GM23338 (cell line): Measurements from ENCODE around the gene ANAPC5. TPM values are rescaled to one million over a fixed set of nuclear protein-coding genes. Genes with fewer than 3 reads are reported as not detected.

Source experiments
- ATAC-seq: fragments of 200-7000 bp; cut with Tn5 transposase; 3 replicates; pipeline ENCODE4 v1.9.1; 2020
- DNase-seq: peaks from one replicate; pipeline ENCODE4 v3.0.0-alpha.2; 2015; ENCODE audit warnings: low spot score
- H2AFZ ChIP-seq: fragments of 200-600 bp; sonication (generic); 2 replicates; pipeline ENCODE4 v1.8.0; 2016; ENCODE audit warnings: antibody characterized with exemption, mild to moderate bottlenecking, moderate library complexity
- H3F3A ChIP-seq: fragments of 200-600 bp; sonication (generic); replicated peaks from 2 replicates; pipeline ENCODE4 v1.8.0; 2017; ENCODE audit warnings: antibody characterized with exemption, mixed run types, low read depth
- H3K27ac ChIP-seq: fragments of 200-600 bp; sonication (generic); 2 replicates; pipeline ENCODE4 v1.6.1; 2016; ENCODE audit warnings: low read depth
- H3K27me3 ChIP-seq: fragments of 200-600 bp; sonication (generic); 2 replicates; pipeline ENCODE4 v1.8.0; 2016; ENCODE audit warnings: mild to moderate bottlenecking, mixed run types, moderate library complexity; ENCODE audit not compliant: insufficient read depth
- H3K36me3 ChIP-seq: fragments of 200-600 bp; sonication (generic); 2 replicates; pipeline ENCODE4 v1.8.0; 2016; ENCODE audit warnings: mild to moderate bottlenecking; ENCODE audit not compliant: insufficient read depth
- H3K4me1 ChIP-seq: fragments of 200-600 bp; sonication (generic); 2 replicates; pipeline ENCODE4 v1.8.0; 2016; ENCODE audit warnings: mild to moderate bottlenecking, moderate library complexity; ENCODE audit not compliant: insufficient read depth
- H3K4me2 ChIP-seq: fragments of 200-600 bp; sonication (generic); 2 replicates; pipeline ENCODE4 v1.7.1; 2017; ENCODE audit warnings: mixed run types
- H3K4me3 ChIP-seq: fragments of 200-600 bp; sonication (generic); 2 replicates; pipeline ENCODE4 v1.6.1; 2016; ENCODE audit warnings: mixed run types
- H3K79me2 ChIP-seq: fragments of 200-600 bp; sonication (generic); replicated peaks from 2 replicates; pipeline ENCODE4 v1.8.0; 2017; ENCODE audit warnings: mild to moderate bottlenecking; ENCODE audit not compliant: insufficient read depth
- H3K9me2 ChIP-seq: fragments of 200-600 bp; sonication (generic); 2 replicates; pipeline ENCODE4 v1.8.0; 2017; ENCODE audit not compliant: insufficient read depth
- H4K20me1 ChIP-seq: fragments of 200-600 bp; sonication (generic); replicated peaks from 2 replicates; pipeline ENCODE4 v1.8.0; 2017; ENCODE audit warnings: mild to moderate bottlenecking; ENCODE audit not compliant: insufficient read depth
- H3K27ac Mint-ChIP-seq: 2 replicates; pipeline ENCODE4 v1.8.0; 2020; ENCODE audit warnings: inconsistent platforms, mild to moderate bottlenecking, moderate library complexity, mixed read lengths
- H3K27me3 Mint-ChIP-seq: 3 replicates; pipeline ENCODE4 v1.8.0; 2022; ENCODE audit warnings: low read depth, mild to moderate bottlenecking, moderate library complexity, mixed read lengths, inconsistent platforms; ENCODE audit not compliant: insufficient read depth, poor library complexity
- H3K36me3 Mint-ChIP-seq: 3 replicates; pipeline ENCODE4 v1.8.0; 2021; ENCODE audit warnings: low read depth, mild to moderate bottlenecking, inconsistent platforms, moderate library complexity, mixed read lengths
- H3K4me1 Mint-ChIP-seq: 3 replicates; pipeline ENCODE4 v1.8.0; 2020; ENCODE audit warnings: mild to moderate bottlenecking, inconsistent platforms, mixed read lengths
- H3K4me3 Mint-ChIP-seq: 3 replicates; pipeline ENCODE4 v1.8.0; 2021; ENCODE audit warnings: moderate library complexity, mild to moderate bottlenecking, inconsistent platforms, mixed read lengths
- H3K9me3 Mint-ChIP-seq: 3 replicates; pipeline ENCODE4 v1.8.0; 2020; ENCODE audit warnings: moderate library complexity, mild to moderate bottlenecking, inconsistent platforms, mixed read lengths
- CREB1 ChIP-seq: fragments of 250-450 bp; sonication (Bioruptor Pico); IDR thresholded peaks from 2 replicates; pipeline ENCODE4 v1.5.0; 2020; ENCODE audit warnings: low read depth, mild to moderate bottlenecking, moderate library complexity
- ETS1 ChIP-seq: IDR thresholded peaks from 2 replicates; pipeline ENCODE4 v1.6.1; 2016; ENCODE audit warnings: antibody characterized with exemption
- EZH2phosphoT487 ChIP-seq: fragments of 200-600 bp; sonication (generic); IDR thresholded peaks from one replicate; pipeline ENCODE4 v1.8.1; 2018; ENCODE audit warnings: antibody characterized with exemption; ENCODE audit not compliant: unreplicated experiment
- NANOG ChIP-seq: IDR thresholded peaks from 2 replicates; pipeline ENCODE4 v1.6.1; 2016; ENCODE audit warnings: antibody characterized with exemption, borderline replicate concordance
- POLR2AphosphoS5 ChIP-seq: IDR thresholded peaks from 2 replicates; pipeline ENCODE4 v1.6.1; 2016; ENCODE audit warnings: antibody characterized with exemption, low read depth
- REST ChIP-seq: IDR thresholded peaks from one replicate; pipeline ENCODE4 v1.6.1; 2018; ENCODE audit warnings: antibody characterized with exemption; ENCODE audit not compliant: unreplicated experiment
- STAT1 ChIP-seq: IDR thresholded peaks from one replicate; pipeline ENCODE4 v1.6.1; 2016; ENCODE audit warnings: antibody characterized with exemption; ENCODE audit not compliant: unreplicated experiment
- ZNF114 ChIP-seq: fragments of 250-450 bp; sonication (Bioruptor Pico); IDR thresholded peaks from 2 replicates; pipeline ENCODE4 v1.5.0; 2020; ENCODE audit warnings: mild to moderate bottlenecking, moderate library complexity
- polyA plus RNA-seq: library from polyadenylated mRNA; unstranded; fragments of >200 nt; fragmentation: Nextera tagmentation; extraction: Ambion mirVana; gene quantifications from 2 replicates; pipeline ENCODE4 v1.2.1, GENCODE V29; 2016
- total RNA-seq: library from RNA; depleted of rRNA; stranded (reverse); fragments of >200 nt; shearing (Covaris generic); gene quantifications from 2 replicates; pipeline ENCODE4 v1.2.3, GENCODE V29; 2014
- TF ChIP-seq, protein P1 (sequence below): fragments of 250-450 bp; sonication (Bioruptor Pico); IDR thresholded peaks from 2 replicates; pipeline ENCODE4 v1.5.0; 2020; ENCODE audit warnings: mild to moderate bottlenecking, moderate library complexity

Gene ANAPC5
- total and polyA plus RNA-seq, 2 experiments from 2014 or later, result 65.9 to 125 TPM

DNA sequence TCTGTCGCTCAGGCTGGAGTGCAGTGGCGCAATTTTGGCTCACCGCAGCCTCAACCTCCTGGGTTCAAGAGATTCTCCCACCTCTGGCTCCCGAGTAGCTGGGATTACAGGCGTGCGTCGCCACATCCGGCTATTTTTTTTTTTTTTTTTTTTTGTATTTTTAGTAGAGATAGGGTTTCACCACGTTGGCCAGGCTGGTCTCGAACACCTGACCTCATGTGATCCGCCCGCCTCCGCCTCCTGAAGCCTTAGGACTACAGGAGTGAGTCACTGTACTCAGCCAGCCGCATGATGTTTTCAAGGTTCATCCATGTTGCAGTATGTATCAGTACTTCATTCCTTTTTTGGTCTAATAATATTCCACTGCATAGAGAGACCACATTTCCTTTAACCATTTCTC, 45.3 kb upstream of the ANAPC5 start (continued):
- TF ChIP-seq, protein P1, sequence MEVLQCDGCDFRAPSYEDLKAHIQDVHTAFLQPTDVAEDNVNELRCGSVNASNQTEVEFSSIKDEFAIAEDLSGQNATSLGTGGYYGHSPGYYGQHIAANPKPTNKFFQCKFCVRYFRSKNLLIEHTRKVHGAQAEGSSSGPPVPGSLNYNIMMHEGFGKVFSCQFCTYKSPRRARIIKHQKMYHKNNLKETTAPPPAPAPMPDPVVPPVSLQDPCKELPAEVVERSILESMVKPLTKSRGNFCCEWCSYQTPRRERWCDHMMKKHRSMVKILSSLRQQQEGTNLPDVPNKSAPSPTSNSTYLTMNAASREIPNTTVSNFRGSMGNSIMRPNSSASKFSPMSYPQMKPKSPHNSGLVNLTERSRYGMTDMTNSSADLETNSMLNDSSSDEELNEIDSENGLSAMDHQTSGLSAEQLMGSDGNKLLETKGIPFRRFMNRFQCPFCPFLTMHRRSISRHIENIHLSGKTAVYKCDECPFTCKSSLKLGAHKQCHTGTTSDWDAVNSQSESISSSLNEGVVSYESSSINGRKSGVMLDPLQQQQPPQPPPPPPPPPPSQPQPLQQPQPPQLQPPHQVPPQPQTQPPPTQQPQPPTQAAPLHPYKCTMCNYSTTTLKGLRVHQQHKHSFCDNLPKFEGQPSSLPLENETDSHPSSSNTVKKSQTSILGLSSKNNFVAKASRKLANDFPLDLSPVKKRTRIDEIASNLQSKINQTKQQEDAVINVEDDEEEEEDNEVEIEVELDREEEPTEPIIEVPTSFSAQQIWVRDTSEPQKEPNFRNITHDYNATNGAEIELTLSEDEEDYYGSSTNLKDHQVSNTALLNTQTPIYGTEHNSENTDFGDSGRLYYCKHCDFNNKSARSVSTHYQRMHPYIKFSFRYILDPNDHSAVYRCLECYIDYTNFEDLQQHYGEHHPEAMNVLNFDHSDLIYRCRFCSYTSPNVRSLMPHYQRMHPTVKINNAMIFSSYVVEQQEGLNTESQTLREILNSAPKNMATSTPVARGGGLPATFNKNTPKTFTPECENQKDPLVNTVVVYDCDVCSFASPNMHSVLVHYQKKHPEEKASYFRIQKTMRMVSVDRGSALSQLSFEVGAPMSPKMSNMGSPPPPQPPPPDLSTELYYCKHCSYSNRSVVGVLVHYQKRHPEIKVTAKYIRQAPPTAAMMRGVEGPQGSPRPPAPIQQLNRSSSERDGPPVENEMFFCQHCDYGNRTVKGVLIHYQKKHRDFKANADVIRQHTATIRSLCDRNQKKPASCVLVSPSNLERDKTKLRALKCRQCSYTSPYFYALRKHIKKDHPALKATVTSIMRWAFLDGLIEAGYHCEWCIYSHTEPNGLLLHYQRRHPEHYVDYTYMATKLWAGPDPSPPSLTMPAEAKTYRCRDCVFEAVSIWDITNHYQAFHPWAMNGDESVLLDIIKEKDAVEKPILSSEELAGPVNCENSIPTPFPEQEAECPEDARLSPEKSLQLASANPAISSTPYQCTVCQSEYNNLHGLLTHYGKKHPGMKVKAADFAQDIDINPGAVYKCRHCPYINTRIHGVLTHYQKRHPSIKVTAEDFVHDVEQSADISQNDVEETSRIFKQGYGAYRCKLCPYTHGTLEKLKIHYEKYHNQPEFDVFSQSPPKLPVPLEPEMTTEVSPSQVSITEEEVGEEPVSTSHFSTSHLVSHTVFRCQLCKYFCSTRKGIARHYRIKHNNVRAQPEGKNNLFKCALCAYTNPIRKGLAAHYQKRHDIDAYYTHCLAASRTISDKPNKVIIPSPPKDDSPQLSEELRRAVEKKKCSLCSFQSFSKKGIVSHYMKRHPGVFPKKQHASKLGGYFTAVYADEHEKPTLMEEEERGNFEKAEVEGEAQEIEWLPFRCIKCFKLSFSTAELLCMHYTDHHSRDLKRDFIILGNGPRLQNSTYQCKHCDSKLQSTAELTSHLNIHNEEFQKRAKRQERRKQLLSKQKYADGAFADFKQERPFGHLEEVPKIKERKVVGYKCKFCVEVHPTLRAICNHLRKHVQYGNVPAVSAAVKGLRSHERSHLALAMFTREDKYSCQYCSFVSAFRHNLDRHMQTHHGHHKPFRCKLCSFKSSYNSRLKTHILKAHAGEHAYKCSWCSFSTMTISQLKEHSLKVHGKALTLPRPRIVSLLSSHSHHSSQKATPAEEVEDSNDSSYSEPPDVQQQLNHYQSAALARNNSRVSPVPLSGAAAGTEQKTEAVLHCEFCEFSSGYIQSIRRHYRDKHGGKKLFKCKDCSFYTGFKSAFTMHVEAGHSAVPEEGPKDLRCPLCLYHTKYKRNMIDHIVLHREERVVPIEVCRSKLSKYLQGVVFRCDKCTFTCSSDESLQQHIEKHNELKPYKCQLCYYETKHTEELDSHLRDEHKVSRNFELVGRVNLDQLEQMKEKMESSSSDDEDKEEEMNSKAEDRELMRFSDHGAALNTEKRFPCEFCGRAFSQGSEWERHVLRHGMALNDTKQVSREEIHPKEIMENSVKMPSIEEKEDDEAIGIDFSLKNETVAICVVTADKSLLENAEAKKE (CRISPR knock-in tag), result no peak
- TF ChIP-seq NANOG (no peak), ZNF114 (CRISPR knock-in tag) (no peak), ETS1 (no peak), REST (no peak)

DNA sequence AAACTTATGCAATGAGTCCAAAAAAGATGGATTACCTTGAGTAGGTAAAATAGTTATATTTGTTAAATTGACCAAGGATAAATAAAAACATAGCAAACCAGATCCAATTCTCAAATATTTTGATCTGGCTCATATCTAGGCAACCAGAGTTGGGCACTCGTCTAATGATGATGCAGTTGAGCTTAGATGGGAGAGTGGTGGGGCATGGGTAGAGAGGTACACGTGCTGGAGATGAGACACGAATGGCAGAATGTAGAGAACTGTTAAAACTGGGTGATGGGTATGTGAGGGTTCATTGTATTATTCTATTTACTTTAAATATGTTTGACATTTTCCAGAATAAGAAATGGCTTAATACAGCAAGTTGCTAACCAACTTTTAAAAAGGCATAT, 40.1 kb upstream of the ANAPC5 start:
- H3F3A ChIP-seq, result no peaks in the 10 kb centered on the region
- no peaks in the 10 kb centered on the region for H3K9me2 ChIP-seq
- no peak overlapping the region for H2AFZ ChIP-seq
- H3K4me1 Mint-ChIP-seq, result no peaks in the 10 kb centered on the region
- no peak for ATAC-seq
- no peaks in the 10 kb centered on the region for H3K36me3 Mint-ChIP-seq
- no peak overlapping the region for H3K4me2 ChIP-seq
- no peaks in the 10 kb centered on the region for H3K27me3 ChIP-seq
- H3K27ac Mint-ChIP-seq, result no peak overlapping the region
- no peak overlapping the region for H3K4me3 Mint-ChIP-seq
- no peaks in the 10 kb centered on the region for H3K36me3 ChIP-seq
- H3K4me1 ChIP-seq, result no peaks in the 10 kb centered on the region
- no peak for DNase-seq
- no peak overlapping the region for H3K27ac ChIP-seq
- no peaks in the 10 kb centered on the region for H3K9me3 Mint-ChIP-seq
- peaks cover 6% of the 10 kb centered on the region for H3K27me3 Mint-ChIP-seq
- no peaks in the 10 kb centered on the region for H3K79me2 ChIP-seq
- no peaks in the 10 kb centered on the region for H4K20me1 ChIP-seq
- no peak overlapping the region for H3K4me3 ChIP-seq
- TF ChIP-seq ZNF114 (CRISPR knock-in tag) (no peak), STAT1 (no peak), POLR2AphosphoS5 (no peak), EZH2phosphoT487 (no peak), CREB1 (no peak)
